GM21360 (cell line): Measurements from ENCODE around the gene HEXD.
"Not testable (repeated sequence)": the region's sequence is repeated elsewhere in the genome, so short reads cannot be mapped to it uniquely, and the experiment has no call there.

Experiments used
- ATAC-seq: cut with Tn5 transposase; IDR thresholded peaks from one replicate; pipeline ENCODE4 v1.9.1; 2021; ENCODE audit warnings: mild to moderate bottlenecking, moderate library complexity; ENCODE audit not compliant: unreplicated experiment

The HEXD gene

GRCh38 chr17:82396601-82397435 lies 21.3 kb upstream of the HEXD start:
- ATAC-seq, result no peak

- ATAC-seq, result no peak
These were observed 20.5 kb upstream of the HEXD start for GRCh38 chr17:82397449-82398335.

- ATAC-seq, result no peak
These were observed 19.1 kb upstream of the HEXD start for GRCh38 chr17:82399041-82399441.

- no peak for ATAC-seq
These were observed 18.5 kb upstream of the HEXD start for GRCh38 chr17:82399601-82400101.

GRCh38 chr17:82400206-82400605 lies 17.9 kb upstream of the HEXD start:
- ATAC-seq, result no peak

- no peak for ATAC-seq
These were observed 17.3 kb upstream of the HEXD start for GRCh38 chr17:82400830-82401229.

GRCh38 chr17:82402865-82403264 lies 15.3 kb upstream of the HEXD start:
- no peak for ATAC-seq

- ATAC-seq, result no peak
These were observed 14.2 kb upstream of the HEXD start for GRCh38 chr17:82403662-82404660.

GRCh38 chr17:82405051-82405450 lies 13.1 kb upstream of the HEXD start:
- ATAC-seq, result no peak

- ATAC-seq, result no peak
These were observed 11.9 kb upstream of the HEXD start for GRCh38 chr17:82406131-82406671.

GRCh38 chr17:82407255-82407654 lies 10.9 kb upstream of the HEXD start:
- ATAC-seq, result no peak

- no peak for ATAC-seq
These were observed 9.7 kb upstream of the HEXD start for GRCh38 chr17:82408288-82408937.

GRCh38 chr17:82408938-82409318 lies 9.2 kb upstream of the HEXD start:
- no peak for ATAC-seq

GRCh38 chr17:82410014-82410716 lies 8.0 kb upstream of the HEXD start:
- ATAC-seq, result no peak

- ATAC-seq, result no peak
These were observed 6.6 kb upstream of the HEXD start for GRCh38 chr17:82411396-82412053.

GRCh38 chr17:82412081-82412480 lies 6.1 kb upstream of the HEXD start:
- ATAC-seq, result not testable (repeated sequence)

GRCh38 chr17:82412535-82413520 lies 5.3 kb upstream of the HEXD start:
- no peak for ATAC-seq
